ENCODE results near the gene TMEM191B.
"Not testable (repeated sequence)": the region's sequence is repeated elsewhere in the genome, so short reads cannot be mapped to it uniquely, and the experiment has no call there.

The TMEM191B gene

DNA sequence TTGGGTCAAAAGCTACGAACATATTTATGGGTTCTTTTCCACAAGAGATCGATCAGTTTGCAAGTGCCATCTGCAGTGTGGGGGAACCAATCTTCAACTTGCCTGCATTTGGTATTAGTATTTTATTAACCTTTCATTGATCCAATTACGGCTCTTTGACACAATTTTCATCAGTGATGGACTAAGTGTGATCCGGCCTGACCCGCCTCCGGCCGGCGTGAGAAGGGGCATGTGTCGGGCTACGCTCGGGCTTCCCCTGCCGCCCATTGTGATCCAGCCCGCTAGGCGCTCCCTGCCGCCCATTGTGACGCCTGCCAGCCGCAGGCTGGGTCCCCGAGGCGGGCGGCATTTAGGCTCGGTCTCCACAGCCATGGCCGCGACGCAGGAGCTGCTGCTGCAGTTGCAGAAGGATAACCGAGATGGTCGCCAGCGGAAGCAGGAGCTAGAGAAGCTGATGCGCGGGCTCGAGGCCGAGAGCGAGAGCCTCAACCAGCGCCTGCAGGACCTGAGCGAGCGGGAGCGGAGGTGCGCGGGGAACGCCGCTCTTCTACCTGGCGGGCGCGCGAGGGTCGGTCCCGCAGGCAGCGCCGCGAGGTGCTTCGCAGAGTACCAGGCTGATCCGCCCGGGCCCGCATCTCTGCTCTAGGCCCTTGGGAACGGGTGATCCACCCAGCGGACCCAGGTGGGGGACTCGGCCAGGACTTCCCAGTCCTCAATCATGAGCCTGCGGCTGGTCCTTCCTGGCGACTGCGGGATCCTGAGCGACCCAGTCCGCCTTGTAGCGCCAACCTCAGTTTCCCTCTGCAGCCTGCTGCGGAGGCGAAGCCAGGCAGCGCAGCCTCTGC lies at the start of gene TMEM191B:
TMEM191B (plus strand) TSS at position 51 of the 845 bp plus-strand sequence; CDS start at position 230, 179 bp downstream.
- not testable (repeated sequence) for DNase-seq (ENCODE audit: low spot score)

DNA sequence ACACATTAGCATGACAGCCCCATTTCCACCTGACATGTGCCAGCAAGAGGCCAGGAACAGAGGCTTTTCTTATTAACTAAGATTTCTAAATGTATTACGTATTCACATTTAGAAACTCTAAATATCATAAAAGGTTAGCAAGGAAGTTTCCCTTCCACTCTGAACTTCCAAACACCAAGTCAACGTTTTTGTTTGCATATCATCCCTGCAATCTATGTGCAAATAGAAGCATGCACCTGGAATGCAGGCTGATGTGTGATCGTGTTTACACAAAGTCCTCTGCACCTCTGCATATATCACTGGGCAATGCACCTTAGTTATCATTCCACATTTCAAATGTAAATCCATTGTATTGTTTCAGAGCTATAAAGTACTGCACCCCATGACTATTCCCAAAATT lies 31.4 kb upstream of the TMEM191B start:
- not testable (repeated sequence) for DNase-seq (ENCODE audit: low spot score)

DNA sequence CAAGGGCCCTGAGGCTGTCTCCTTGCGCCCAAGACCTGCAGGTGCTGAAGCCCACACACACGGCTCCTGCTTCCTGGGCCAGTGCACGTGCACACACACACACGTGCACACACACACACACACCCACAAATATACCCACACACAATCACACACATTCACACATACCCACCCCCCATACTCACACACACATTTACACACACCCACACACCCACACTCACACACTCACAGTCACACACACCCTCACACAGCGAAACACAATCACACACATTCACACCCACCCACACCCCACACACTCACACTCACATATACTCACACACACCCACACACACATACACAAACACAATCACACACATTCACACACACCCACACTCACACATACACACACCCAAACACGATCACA lies 16.3 kb upstream of the TMEM191B start:
- DNase-seq (ENCODE audit: low spot score) = not testable (repeated sequence)

DNA sequence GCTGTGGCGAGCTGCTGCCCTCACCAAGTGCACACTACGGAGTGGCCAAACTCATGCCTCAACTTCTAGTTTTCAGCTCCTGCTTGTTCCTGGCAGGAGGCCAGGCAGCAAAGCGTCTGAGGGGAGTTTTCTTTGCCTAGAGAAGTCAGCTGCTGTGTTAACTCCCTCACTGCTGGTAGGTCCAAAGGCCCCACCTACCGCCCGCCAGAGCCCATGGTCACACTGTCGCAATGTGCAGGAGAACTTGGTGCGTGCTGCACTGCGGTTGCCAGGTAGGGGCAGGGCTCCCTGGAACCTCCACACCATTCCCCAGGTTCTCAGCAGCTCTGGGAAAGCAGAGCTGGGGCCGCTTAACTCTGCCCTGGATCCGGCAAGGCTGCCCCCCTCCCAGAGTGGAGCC lies 15.2 kb upstream of the TMEM191B start:
- DNase-seq (ENCODE audit: low spot score) = not testable (repeated sequence)

DNA sequence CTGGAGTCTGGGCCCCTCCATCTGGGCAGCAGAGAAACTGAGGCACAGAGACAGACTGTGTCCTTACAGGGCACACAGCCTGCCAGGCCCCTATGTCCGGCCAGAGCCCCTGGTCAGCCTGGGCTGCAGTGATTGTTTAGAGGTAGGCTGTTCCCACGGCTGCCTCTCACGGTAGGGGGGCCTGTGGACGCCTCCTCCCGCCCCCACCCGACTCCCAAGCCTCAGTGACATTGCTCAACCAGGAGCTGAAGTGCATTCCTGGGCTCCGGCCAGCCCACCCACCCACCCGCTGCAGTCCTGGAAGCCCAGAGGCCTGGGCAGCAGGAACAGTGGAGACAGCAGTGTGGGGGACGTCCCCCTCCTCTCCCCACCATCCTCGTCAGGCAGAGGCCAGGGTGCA lies 14.1 kb upstream of the TMEM191B start:
- DNase-seq (ENCODE audit: low spot score) = not testable (repeated sequence)

DNA sequence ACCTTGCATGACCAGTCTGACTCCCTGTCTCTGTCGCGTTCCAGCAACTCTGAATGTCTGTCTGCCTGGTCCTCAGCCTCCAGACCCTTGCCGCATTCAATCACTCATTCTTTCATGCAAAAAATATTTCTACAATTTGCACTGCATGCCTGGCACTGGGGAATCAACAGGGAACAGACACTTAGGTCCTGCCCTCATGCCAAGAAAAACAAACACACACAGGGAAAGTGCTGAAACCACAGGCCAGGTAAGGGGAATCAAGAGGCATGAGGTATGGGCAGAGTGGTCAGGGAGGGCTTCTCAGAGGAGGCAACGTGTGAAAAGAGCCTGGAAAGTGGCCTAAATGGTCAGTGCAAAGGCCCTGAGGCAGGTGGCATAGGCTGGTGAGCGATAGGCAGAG lies 9.5 kb upstream of the TMEM191B start, which contains the start of gene GGTLC3:
GGTLC3 (minus strand) TSS at position 101 of the 400 bp plus-strand sequence. CDS start 264 bp downstream, outside the sequence.
- not testable (repeated sequence) for DNase-seq (ENCODE audit: low spot score)

DNA sequence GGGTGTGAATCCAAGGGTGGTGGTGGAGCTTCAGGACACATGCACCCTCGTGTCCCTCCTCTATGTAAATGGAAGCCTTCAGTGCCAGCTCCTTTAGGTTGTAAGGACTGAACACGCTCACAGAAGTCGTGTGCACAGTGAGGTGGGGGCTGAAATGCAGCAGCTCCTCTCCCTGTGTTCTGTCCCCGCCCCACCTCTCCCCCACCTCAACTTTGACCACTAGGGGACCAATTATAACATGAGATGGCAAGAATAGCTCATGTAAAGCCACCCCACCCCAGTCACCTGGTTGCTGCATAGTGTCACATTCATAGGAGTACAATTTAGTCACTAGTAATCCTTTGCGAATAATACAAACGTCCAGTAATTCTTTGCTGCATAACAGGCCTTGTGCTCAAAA lies 4.8 kb upstream of the TMEM191B start:
- DNase-seq (ENCODE audit: low spot score) = not testable (repeated sequence)

DNA sequence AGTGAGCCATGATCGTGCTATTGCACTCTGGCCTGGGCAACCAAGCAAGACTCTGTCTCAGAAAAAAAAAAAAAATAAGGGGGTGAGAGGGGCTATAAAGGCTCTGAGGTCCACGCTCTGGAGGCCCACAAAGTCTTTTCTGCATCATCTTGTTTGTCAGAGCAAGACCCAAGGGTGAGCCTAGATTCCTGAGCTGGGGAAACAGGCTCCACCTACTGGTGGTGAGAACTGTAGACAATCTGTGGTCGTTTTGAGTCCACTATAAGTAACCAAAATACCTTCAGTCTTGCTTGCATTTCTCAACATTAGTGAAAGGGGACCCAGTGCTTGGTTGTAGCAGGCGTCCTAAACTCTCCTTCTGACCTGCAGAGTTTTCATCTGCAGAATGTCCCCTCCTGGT lies 4.3 kb upstream of the TMEM191B start:
- DNase-seq (ENCODE audit: low spot score) = not testable (repeated sequence)

DNA sequence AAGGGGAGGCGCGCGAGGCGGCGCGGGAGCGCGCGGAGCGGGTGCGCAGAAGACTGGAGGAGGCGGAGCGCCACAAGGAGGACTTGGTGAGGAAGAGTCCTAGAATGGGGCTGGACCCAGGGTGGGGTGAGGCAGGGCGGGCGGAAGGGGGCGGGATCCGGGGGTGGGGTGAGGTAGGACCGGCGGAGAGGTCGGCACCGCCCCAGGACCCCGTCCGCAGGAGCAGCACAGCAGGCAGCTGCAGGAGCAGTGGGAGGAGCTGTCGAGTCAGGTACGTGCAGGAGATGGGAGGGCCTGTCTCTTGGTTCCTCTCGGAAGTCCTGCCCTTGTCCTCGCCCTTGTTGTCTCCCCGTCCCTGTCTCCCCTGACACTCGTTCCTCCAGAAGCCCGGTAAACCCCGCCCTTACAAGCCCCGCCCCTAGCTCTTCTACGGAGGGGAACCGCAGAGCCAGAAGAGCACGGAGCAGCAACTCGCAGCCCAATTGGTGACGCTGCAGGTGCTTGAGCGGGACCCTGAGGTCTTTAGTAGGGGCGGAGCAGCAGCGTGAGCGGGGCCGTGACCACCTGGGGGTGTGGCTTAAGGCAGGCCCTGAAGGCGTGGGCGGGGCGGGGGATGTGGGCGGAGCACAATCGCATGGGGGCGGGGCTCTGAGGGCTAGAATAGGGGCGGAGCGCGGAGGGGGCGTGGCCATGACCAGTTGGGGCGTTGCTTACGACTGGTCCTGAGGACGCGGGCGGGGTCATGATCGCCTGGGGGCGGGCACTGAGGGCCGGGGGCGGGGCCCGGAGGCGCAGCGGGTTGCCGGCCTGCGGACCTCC lies 1.2 kb downstream of the TMEM191B start:
- peak; percentile 64 for DNase-seq (ENCODE audit: low spot score)

DNA sequence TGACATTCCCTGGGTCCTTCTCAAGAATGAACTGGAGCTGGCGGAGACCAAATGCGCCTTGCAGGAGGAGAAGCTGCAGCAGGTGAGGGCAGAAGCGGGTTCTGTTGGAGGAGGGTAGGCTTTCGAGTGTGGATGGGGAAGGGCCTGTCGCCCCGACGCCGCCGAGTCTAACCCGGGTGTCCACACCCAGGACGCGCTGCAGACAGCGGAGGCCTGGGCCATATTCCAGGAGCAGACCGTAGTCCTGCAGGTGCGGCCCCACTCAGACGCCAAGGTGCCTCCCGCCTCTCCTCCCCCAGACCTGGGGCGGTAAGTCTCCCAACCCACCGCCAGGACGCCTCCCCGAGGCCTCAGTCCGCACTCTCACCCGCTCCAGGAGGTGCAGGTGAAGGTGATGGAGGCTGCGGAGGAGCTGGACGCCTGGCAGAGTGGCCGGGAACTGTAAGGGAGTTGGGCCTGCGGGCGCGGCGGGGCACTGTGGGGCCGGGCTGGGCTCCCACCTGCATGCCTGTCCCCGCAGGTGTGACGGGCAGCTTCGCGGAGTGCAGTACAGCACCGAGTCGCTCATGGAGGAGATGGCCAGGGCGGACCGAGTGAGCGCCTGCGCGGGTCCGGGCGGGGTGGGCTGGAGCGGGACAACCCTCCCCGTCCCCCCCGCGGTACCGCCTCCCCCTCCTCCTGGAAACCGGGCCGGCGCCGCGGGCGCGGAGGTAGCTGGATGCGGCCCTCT lies 2.0 kb downstream of the TMEM191B start:
- not testable (repeated sequence) for DNase-seq (ENCODE audit: low spot score)

DNA sequence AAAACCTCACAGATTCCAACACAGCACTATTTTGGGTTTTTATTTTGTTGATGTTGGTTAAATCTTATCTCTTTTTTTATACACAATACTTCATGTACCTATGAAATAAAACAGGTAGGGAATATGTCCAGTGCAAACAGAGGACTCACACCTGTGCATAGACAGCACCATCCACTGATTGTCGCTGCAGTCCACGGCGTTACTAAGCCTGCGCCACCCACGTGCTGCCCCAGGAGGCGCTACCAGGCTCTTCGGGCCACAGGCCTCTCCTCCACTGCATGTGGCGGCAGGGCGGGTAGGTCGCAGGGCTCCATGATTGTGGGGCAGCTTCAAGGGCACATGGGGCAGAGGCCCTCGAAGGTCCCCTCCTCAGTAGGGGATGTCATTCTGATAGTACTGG lies 6.0 kb downstream of the TMEM191B start:
- DNase-seq (ENCODE audit: low spot score) = not testable (repeated sequence)

DNA sequence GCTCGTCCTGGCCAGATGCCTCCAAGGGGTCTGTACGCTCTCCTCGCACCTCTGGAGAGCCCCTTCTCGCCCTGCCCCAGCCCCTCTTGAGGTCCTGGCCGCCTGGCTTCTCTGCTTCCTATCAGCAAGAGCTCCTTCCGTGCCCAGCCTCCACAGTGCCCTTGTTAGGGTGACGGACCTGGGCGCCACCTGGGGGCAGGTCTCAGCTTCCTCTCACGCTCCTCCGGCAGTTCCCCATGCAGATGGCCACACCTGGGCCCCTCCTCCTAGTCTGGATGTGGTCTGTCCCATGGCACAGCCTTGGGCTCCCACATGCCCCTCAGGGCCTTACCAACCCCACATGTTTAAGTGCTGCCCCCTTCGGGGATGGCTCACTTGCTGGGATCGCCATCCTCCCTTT lies 6.7 kb downstream of the TMEM191B start:
- DNase-seq (ENCODE audit: low spot score) = not testable (repeated sequence)

DNA sequence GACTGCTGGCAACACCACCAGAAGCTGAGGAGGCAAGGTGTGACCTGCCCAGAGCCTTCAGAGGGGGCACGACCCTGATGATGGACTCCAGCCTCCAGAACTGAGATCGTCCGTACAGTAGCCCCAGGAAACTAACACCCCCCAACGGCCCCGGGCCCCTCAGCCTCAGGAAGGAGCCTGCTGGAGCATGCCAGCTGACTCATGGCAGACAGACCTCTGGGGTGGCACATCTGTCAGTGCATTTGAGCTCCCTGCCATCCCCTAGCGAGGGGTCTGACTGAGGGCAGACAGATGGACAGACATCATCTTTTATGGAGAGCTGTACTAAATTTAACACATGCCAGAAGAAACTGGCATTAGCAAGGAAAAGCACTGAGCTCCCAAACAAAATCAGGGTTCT lies 12.4 kb downstream of the TMEM191B start:
- not testable (repeated sequence) for DNase-seq (ENCODE audit: low spot score)

DNA sequence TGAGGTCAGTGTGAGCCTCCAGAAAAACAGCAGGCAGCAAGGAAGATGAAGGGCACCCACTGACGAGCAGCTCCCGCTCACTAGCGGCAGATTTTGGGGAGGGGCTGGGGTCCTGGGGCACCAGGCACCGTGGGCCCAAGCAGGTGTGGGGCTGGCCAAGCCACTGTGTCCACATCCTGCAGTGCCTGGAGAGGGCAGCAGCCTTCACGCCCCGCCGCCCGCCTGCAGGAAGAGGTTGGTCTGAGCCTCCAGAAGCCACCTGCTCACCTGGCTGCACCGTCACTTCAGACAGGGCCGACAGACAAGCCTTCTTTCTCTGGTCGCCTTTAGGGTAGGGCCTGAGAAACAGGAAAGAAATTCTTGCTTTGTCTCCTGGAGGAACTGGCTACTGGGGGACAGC lies 15.8 kb downstream of the TMEM191B start:
- peak; percentile 1 for DNase-seq (ENCODE audit: low spot score)

DNA sequence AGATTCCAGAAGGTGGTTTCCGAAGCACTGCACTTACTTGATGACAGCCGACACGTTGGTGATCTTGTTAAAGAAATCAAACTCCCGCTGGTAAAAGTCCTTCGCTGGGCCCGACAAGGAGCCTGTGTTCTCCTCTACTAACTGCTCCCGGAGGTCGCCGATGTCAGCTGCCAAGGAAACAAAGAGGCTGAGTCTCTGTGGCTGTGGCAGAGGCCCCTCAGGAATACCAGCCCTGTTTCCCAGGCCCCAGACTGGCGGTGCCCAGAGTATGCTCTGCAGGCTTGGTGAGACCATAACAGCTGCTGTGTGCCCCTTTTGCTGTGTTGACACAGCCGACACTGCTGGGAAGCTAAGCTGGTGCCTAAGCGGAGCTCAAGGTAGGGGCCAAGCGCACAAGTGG lies 17.0 kb downstream of the TMEM191B start:
- DNase-seq (ENCODE audit: low spot score) = not testable (repeated sequence)

DNA sequence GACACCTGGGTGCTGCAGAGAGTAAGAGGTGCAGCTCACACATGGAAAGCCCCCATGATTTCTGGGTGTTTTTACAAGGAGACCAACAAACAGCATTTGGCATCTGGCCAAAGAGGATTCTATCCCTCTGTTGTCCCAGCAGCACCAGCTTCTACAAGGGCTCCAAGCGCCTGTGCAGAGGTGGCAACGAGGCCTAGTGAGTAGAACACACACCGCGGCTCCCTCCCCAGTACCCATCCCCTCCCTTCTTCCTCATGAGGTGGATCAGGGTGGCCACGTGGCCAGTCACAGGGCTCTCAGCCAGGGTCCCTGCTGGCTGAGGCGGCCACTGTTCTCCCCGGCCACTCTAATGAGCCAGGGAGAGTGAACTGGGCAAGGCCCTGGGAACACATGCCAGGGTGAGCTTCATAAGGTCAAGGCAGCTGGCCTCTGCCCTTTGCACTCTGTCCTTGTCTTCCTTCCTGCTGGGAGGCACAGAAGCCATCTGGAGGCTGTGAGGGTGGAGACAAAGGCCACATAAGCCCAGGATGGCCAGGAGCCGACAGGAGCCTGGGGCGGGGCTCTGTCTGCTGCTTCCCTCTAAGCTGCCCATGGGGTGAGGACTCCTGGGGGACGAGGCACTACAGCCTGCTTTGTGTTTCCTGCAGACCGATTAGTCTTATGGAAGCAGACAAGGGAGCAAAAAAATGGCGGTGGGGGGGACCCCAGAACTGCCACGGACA lies 22.0 kb downstream of the TMEM191B start:
- not testable (repeated sequence) for DNase-seq (ENCODE audit: low spot score)

DNA sequence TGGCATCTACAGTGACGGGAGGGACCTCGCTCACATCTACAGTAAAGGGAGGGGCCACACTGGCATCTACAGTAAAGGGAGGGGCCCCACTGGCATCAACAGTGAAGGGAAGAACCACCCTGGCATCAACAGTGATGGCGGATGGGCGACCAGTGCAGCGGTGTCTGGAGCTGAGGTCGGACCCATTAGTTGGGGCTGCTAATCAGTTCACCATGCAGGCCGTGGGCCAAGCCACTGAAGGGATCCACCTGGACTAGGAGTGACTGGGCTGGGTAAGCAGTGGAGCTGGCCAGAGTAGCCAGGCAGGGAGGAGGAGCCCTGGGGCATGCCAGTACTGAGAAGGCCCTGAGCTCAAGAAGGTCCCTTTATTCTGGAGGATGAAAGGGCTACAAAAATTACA lies 23.4 kb downstream of the TMEM191B start:
- DNase-seq (ENCODE audit: low spot score) = not testable (repeated sequence)

DNA sequence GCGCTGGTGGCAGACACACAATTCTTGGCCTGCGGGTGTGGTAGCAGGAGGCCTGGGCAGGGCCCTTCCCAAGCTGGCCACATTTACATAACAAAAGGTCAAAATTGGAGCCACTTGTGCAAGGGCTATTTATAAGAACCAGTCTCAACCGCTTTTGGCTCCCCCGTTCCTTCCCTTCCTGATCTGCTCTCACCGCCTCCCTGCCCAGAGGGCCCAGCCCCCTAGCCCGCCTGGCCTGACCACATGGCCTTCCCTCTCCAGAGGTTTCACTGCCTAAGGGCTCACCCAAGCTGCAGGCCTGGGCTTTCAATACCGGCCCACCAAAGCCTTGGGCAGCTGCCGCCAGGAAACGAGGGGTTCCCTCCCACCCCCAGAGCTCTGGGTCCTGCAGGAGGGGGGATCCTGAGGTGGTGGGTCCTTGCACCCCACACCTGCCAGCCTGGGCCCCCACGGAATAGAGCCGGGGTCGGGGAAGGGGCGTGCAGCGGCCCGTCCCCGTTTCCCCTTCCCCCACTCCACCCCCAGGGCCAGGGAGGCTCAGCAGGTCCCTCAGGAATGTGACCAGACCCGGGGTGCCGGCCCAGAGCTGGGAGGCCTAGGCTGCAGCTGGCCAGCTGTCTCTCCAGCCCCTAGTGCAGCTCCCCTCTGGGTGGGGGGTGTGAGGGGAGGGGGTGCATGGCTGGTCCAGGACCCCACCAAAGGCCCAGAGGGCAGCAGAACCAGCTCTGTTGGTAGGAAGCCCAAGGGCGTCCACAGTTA lies 25.4 kb downstream of the TMEM191B start:
- not testable (repeated sequence) for DNase-seq (ENCODE audit: low spot score)

DNA sequence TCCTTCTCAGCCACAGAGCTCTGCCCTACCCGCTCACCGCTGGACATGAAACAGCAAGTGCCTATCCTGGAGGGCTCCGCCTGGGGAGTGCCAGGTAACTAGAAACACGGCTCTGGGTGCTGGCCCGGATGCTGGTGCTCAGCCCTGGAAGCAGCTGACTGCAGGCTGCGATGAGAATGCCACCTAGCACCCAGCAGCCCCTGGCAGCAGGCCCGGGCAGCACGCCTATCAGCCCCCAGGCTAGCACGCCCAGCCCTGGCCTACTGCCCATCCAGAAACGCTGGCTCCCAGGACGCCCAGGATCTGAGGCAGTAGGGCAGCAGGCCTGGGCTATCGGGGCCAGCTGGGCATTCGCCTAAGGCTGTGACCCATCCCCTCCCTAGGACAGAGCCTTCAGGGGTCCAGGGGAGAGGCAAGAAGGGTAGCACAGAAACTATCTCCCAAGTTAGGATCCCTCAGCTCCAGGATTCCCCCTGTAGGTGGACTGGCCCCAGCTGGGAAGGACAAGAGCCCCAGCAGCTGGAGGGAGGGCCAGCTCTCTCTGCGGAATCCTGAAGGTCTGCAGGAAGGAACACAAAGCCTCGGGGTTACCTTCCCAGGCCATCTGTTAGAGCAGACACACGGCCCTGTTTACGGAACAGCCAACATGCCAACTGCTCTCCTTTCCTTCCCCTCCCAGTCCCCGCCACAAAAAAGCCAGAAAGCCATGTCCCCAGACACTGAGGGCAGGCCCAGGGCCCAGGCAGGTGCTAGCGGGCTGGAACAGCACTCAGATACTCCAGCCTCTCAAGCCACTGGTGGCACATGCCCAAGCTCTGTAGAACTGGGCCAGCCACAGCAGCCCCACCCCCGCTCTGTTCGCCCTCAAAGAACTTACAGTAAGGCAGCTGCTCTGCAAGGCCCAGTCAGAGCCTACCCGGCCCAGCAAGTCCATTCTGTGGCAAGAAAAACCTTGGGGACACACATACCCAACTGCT lies 27.0 kb downstream of the TMEM191B start:
- DNase-seq (ENCODE audit: low spot score) = not testable (repeated sequence)

Data from pons (tissue), 1 donor.